CD4-positive, alpha-beta T cell treated with Interferon gamma for 1 hour (primary cell): ENCODE measurements around the gene TRPV4.

Experiments used
- DNase-seq: peaks from one replicate; pipeline ENCODE4 v3.0.0-alpha.2; 2020

Gene TRPV4

DNA sequence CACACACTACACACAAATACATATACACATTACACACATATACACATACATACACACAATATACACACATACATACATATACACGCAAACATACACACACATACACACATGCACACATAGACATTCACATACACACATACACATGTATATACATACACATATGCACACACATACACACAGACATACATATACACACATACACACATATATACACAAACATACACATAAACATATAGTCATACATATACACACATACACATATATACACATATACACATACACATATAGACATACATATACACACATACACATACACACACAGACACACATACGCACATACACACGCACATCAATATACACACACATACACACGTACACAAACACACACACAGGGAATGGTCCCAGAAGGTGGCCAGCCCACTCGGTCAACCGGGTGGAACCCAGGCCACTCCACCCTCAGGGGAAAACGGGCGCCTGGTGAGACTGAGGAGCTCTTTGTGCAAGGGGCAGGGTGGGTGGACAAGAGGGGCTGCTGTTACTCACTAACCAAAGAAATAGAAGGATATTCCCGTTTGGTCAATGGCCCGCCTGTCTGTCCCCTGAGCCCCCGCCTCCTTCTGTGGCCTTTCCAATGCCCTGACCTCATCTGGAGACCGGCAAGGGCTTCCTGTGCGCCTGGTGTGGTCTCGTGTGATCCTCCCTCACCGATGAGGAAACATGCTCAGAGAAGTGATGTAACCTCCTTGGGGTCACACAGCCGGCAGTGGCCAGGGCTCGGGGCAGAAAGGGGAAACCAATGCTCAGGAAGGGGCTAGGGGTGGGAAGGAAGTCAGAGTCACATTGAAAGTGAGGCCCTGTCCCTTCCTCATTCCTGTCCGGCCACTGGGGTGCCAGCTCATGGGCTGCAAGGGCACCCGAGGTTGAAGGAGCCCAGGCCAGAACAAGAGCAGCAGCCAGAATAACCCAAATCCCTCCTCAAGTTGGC is 5.3 kb downstream of the TRPV4 start:
- DNase-seq, result peak; percentile 83

- DNase-seq, result no peak
These were observed 6.1 kb downstream of the TRPV4 start for GRCh38 chr12:109827080-109827479.

- no peak for DNase-seq
These were observed 8.5 kb downstream of the TRPV4 start for GRCh38 chr12:109824731-109825130.

DNA sequence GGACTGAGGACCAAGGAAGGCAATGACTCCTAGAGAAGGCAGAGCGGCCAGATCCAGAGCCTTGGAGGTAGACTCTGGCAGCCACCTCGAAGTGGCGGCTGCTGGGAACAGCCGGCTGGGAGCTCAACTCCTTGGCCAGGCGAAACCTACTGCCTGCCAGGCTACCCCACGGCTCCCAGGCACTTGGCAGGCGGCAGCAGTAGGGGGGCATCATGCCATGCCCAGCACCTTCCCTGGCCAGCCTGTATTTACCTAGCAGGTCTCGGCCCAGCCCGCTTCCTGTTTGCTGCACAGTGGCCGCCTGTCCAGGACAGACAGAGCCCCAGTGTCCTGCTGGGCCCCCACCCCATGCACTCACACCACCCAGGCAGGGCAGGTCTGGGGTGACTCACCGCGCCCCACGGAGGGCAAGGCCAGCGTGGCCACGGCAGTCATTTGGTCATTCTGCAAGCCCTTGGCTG is 10.2 kb downstream of the TRPV4 start:
- no peak for DNase-seq

GRCh38 chr12:109822416-109822815 is 10.8 kb downstream of the TRPV4 start:
- DNase-seq, result no peak

DNA sequence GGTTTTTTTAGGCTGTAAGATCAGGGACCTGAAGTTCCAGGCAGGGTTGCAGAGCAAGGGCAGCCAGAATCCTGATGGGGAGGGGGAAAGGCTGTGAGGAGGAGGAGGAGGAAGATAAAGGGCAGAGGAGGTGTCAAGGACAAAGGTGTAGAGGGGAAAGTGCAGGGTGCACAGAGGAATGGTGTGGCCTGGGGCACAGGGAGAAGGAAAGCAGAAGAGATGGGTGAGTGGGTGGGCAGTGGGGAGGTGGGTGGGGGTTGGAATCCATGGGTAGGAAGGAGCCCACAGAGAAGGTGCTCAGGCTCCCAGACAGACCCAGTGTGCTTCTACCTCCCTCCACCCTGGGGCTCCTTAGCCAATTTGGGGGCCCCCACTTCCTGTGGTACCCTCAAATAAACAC is 11.2 kb downstream of the TRPV4 start:
- DNase-seq, result no peak

DNA sequence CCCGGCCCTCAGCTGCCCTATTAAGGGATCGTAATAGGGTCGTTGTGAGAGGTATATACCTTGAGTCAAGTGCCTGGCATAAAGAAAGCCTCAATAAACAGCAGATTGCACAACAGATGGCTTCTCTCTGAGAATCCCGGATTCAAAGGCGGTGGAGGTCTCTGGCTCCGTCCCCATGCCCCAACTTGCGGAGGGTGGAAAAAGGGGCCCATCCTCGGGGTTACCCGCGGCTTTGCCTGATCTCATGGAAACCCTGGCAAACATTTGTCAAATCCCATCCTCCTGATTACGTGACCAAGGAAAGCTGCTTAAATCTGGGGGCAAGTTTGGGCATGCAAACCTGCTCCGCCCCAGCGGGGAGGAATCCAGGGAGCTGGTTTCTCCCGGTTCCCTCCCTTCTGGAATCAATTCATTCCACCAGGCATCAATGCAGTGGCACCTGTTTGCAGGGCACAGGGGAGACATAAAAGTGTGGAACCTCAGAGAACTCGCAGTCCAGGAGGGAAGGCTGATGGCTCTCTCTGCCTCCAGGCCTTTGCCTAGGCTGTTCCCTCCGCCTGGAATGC is 12.3 kb downstream of the TRPV4 start:
- no peak for DNase-seq

DNA sequence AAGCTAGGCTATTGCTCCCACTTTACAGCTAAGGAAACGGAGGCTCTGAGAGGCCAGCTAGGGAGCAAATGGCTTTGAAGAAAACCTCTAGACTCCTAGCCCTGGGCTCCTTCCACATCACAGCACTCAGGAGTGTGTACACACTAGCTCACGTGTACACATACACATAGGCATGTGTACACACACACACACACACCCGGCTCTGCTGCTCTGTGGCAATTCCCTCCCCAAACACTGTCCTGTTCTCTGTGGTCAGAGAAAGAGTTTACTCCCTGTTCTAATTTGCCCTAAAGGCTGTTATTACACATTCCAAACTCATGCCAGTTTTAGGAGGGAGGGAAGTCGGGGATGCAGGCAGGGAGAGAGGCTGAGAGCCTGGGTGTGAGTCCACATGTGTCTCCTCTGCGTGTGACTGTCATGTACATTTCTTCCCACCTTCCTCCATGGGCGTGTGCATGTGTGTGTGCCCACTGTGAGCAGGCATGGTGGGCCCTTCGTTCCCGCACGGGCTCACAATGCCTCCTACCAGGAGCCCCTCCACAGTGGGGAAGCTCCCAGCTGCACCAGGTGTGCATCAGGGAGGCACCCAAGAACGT is 14.2 kb downstream of the TRPV4 start:
- no peak for DNase-seq

DNA sequence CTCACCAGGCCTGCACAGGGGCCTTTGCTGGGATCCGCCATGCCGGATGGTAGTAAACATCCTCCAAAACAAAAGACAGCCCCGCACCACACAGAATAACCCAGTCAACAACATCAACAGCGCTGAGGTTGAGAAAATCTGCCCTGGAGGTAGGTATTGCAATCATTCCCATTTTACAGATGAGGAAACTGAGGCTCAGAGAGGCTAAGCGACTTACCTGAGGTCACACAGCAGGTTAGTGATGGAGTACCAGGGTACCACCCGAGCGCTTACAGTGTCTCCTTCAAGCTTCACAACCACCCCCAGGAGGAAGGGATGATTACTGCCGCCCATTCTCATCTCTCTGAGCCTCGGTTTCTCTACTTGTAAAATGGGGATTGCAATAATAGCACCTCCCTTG is 14.9 kb downstream of the TRPV4 start:
- DNase-seq, result no peak

DNA sequence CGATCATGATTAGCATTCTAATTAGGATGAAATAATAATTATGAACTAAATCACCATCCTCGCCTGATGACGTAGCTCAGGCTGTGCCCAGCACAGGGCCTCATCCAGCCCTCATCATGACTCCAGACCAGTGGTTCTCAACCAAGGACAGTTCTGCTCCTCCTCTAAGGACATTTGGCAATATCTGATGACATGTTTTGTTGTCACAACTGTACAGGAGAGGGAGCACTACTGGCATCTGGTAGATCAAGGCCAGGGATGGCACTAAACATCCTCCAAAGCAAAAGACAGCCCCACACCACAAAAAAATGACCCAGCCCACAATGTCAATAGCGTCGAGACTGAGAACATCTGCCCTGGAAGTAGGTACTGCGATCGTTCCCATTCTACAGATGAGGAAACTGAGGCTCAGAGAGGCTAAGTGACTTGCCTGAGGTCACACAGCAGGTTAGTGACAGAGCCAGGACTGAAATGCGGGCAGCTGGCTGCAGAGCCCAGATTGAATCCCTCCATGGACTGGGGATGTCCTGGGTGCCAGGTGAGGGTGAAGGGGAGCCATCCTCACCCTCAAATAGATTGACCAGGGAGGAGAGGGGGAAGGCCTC is 15.5 kb downstream of the TRPV4 start:
- DNase-seq, result no peak

DNA sequence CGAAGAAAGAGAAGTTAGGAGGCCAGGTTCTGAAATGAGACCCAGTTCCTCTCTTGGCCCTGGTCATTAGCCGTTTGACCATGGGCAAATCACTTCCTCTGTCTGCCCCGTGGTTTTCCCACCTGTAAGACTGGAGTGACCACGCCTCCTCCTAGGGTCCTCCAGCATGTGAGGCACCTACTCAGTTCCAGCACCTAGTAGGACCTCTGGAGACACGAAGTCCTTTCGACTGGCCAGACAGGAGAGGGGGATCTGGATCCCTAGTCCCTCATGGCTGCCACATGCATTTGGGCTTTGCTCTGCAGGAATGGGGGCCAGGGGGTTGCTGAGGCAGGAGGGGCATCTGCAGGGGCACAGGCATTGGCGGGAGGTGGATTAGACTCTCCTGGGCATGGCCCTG is 16.3 kb downstream of the TRPV4 start:
- no peak for DNase-seq

DNA sequence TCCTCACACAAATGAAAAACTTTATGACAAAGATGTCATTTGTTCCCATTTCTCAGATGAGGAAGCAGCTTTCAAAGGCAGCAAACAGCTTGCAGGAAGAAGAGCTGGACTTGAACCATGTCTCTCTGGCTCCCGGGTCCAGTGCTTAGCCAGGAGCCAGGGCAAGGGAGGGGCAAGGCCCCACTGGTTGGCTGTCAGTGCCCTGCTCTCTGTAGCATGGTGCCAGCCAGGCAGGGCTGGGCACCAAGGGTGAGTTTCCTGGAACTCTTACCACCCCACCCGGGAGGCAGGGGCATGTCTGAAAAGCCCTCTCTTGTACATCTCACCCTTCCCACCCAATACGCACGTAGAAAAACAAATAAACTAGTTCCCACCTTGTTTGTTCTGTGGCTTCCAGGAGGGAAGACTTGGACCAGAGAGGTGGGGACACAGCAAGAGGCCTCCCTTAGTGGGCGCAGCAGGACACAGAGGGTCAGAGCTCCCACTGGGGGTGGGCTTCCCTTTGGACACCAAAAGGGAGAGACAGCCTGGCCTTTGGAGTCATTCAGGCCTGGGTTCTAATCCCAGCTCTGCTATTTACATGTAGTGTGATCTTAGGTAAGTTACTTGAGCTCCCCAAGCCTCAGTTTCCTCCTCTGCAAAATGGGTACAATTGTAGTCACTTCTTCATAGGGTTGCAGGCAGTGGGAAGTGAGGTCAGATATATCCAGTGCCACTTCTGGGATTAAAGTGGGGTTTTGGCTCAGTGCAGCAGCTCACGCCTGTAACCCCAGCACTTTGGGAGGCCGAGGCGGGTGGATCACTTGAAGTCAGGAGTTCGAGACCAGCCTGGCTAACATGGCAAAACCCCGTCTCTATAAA is 17.2 kb downstream of the TRPV4 start:
- DNase-seq, result no peak

DNA sequence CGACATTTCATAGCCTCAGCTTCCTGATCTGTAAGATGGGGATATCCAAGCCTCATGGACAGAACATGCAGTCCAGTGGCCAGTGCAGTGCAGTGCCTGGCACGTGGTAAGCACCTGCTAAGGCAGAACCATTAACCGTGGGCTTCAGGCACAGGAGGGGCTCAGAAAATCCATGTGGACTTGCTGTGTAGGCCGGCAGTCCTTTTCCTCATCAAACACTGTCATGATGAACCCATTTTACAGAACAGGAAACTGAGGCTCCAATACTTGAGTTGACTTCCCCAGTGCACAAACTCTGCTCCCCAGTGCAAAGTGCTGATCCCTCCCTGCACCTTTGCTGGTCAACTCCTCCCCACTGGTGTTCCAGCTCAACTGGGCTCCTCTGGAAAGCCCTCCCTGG is 18.0 kb downstream of the TRPV4 start:
- DNase-seq, result no peak

- DNase-seq, result no peak
These were observed 18.5 kb downstream of the TRPV4 start for GRCh38 chr12:109814600-109815150.

- no peak for DNase-seq
These were observed 19.3 kb downstream of the TRPV4 start for GRCh38 chr12:109813810-109814416.

- DNase-seq, result no peak
These were observed 21.6 kb downstream of the TRPV4 start for GRCh38 chr12:109811624-109811995.

DNA sequence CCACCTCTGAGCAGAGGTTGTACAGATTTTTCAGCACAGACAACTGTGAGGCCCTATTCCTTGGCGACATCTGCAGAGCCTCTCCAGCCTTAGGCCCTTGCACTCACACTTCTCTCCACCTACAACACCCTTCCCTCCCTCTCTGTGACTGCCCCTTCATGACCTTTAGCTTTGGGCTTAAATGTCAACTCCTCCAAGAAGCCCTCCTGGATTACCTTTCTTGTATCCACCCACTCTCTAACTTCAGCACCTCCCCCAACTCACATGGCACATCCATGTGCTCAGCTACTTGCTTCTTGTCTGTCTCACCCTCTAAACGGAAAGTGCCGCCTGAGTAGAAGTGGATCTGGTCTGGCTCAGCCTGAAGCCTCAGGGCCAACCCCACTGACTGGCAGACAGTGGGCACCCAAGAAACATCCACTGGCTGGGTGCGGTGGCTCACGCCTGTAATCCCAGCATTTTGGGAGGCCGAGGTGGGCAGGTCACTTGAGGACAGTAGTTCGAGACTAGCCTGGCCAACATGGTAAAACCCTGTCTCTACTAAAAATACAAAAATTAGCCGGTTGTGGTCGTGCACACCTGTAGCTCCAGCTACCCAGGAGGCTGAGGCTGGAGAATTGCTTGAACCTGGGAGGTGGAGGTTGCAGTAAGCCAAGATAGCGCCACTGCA is 22.1 kb downstream of the TRPV4 start:
- no peak for DNase-seq

DNA sequence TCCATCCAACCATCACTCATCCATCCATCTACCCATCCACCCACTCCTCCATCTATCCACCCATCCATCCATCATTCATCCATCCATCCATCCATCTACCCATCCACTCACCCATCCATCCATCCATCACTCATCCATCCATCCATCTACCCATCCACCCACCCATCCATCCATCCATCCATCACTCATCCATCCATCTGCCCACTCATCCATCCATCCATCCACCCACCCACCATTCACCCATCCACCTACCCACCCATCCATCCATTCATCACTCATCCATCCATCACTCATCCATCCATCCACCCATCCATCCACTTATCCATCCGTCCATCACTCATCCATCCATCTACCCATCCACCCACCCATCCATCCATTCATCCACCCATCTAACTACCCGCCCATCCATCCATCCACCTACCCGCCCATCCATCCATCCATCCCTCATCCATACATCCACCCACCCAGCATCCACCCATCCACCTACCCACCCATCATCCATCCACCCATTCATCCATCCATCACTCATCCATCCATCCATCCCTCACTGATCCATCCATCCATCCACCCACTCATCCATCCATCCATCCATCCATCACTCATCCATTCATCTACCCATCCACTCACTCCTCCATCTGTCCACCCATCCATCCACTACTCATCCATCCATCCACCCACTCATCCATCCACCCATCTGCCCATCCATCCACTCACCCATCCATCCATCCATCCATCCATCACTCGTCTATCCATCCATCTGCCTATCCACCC is 24.1 kb downstream of the TRPV4 start:
- no peak for DNase-seq

- DNase-seq, result no peak
These were observed 25.1 kb downstream of the TRPV4 start for GRCh38 chr12:109807954-109808643.
